OCI-LY1 (cell line): ENCODE data around the gene PRR4.

ENCODE experiments used
- H2AFZ ChIP-seq: fragments of 200-600 bp; sonication (generic), shearing (Covaris generic); 2 replicates; pipeline ENCODE4 v1.6.0; 2014; ENCODE audit warnings: antibody characterized with exemption, mild to moderate bottlenecking, low read length
- H3F3A ChIP-seq: fragments of 200-600 bp; sonication (generic), shearing (Covaris generic); 2 replicates; pipeline ENCODE4 v1.6.0; 2014; ENCODE audit warnings: mild to moderate bottlenecking, antibody characterized with exemption, low read length, moderate library complexity; ENCODE audit not compliant: insufficient read depth
- H3K27ac ChIP-seq: fragments of 200-600 bp; sonication (generic); 2 replicates; pipeline ENCODE4 v1.5.1; 2014; ENCODE audit warnings: low read length, mixed run types, mild to moderate bottlenecking, low read depth; ENCODE audit not compliant: poor library complexity, severe bottlenecking
- H3K27me3 ChIP-seq: fragments of 200-600 bp; sonication (generic); 2 replicates; pipeline ENCODE4 v1.6.0; 2014; ENCODE audit warnings: antibody characterized with exemption, mild to moderate bottlenecking, low read length, moderate library complexity; ENCODE audit not compliant: insufficient read depth
- H3K36me3 ChIP-seq: fragments of 200-600 bp; sonication (generic); 2 replicates; pipeline ENCODE4 v1.6.1; 2014; ENCODE audit warnings: mild to moderate bottlenecking, antibody characterized with exemption, low read length, moderate library complexity, mixed read lengths; ENCODE audit not compliant: insufficient read depth
- H3K4me1 ChIP-seq: fragments of 200-600 bp; sonication (generic); 2 replicates; pipeline ENCODE4 v1.5.1; 2014; ENCODE audit warnings: mild to moderate bottlenecking, low read length, moderate library complexity; ENCODE audit not compliant: insufficient read depth, severe bottlenecking
- H3K4me2 ChIP-seq: fragments of 200-600 bp; sonication (generic), shearing (Covaris generic); 2 replicates; pipeline ENCODE4 v1.6.1; 2014; ENCODE audit warnings: low read length
- H3K4me3 ChIP-seq: fragments of 200-600 bp; sonication (generic); 2 replicates; pipeline ENCODE4 v1.5.1; 2014; ENCODE audit warnings: low read length, low read depth, mild to moderate bottlenecking, mixed read lengths; ENCODE audit not compliant: poor library complexity, severe bottlenecking
- H3K79me2 ChIP-seq: fragments of 200-600 bp; shearing (Covaris generic); 2 replicates; pipeline ENCODE4 v1.6.1; 2016; ENCODE audit warnings: mixed run types, low read length, mixed read lengths; ENCODE audit not compliant: insufficient read depth
- H3K9ac ChIP-seq: fragments of 200-600 bp; sonication (generic), shearing (Covaris generic); 2 replicates; pipeline ENCODE4 v1.6.1; 2014; ENCODE audit warnings: mild to moderate bottlenecking, low read length, mixed read lengths
- H3K9me2 ChIP-seq: fragments of 200-600 bp; sonication (generic), shearing (Covaris generic); 2 replicates; pipeline ENCODE4 v1.6.1; 2014; ENCODE audit warnings: low read depth, mild to moderate bottlenecking, low read length, mixed read lengths
- H3K9me3 ChIP-seq: fragments of 200-600 bp; shearing (Covaris generic); 2 replicates; pipeline ENCODE4 v1.6.1; 2014; ENCODE audit warnings: low read length, mixed read lengths
- H4K20me1 ChIP-seq: fragments of 200-600 bp; sonication (generic), shearing (Covaris generic); 2 replicates; pipeline ENCODE4 v1.6.0; 2016; ENCODE audit warnings: mild to moderate bottlenecking, low read length; ENCODE audit not compliant: insufficient read depth
- CTCF ChIP-seq: fragments of 200-600 bp; sonication (generic), shearing (Covaris generic); IDR thresholded peaks from 2 replicates; pipeline ENCODE4 v1.5.1; 2017; ENCODE audit warnings: mild to moderate bottlenecking, antibody characterized with exemption, low read length, moderate library complexity, mixed read lengths
- EZH2 ChIP-seq: fragments of 200-600 bp; sonication (generic), shearing (Covaris generic); IDR thresholded peaks from 2 replicates; pipeline ENCODE4 v1.8.0; 2017; ENCODE audit warnings: borderline replicate concordance, mixed run types, mild to moderate bottlenecking, antibody characterized with exemption, low read length, moderate library complexity, mixed read lengths

The PRR4 gene

GRCh38 chr12:10884086-10884725 is 34.9 kb upstream of the PRR4 start, which contains the start of gene PRH1:
Gene PRH1, minus strand, starts transcription at chr12:10884255. Its CDS starts 38 bp downstream, at chr12:10884217.
- H3K4me2 ChIP-seq: no peak within 1 kb of the TSS
- TF ChIP-seq CTCF (no peak), EZH2 (no peak)
- no peaks in the 10 kb centered on the region for H4K20me1 ChIP-seq
- H3K9me2 ChIP-seq: no peaks in the 10 kb centered on the region
- no peak within 1 kb of the TSS for H3K4me3 ChIP-seq
- H3K27ac ChIP-seq: no peak within 1 kb of the TSS
- no peak within 1 kb of the TSS for H2AFZ ChIP-seq
- H3K9ac ChIP-seq: no peak within 1 kb of the TSS
- no peaks in the 10 kb centered on the region for H3K79me2 ChIP-seq
- H3K9me3 ChIP-seq: no peaks in the 10 kb centered on the region
- H3K4me1 ChIP-seq: no peaks in the 10 kb centered on the region
- H3K27me3 ChIP-seq: no peaks in the 10 kb centered on the region
- no peaks in the 10 kb centered on the region for H3K36me3 ChIP-seq
- H3F3A ChIP-seq: no peaks in the 10 kb centered on the region

DNA sequence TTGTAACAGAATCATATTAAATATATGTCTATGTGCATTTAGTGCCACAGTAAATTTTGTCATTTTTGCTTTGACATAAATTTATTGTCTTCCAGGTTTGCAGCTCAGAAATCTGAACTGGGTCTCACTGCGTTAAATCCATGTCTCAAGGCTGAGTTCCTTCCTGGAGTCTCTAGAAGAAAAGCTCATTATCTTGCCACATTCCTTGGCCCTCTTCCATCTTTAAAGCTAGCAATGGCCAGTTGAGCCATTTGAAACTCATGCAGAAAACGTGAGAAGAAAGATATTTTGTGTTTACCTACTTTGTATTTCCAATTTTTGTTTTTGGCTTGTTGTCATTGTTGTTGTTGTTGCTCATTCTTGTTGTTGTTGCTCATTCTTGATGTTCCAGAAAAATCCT is 24.1 kb upstream of the PRR4 start:
- TF ChIP-seq EZH2 (no peak), CTCF (no peak)
- Histone ChIP-seq H3K27ac (no peak overlapping the region), H3K4me3 (no peak overlapping the region), H3K36me3 (peaks cover 5% of the 10 kb centered on the region; the same call in 1 of the 2 replicates), H3K9me3 (no peaks in the 10 kb centered on the region), H3K27me3 (no peaks in the 10 kb centered on the region), H4K20me1 (no peaks in the 10 kb centered on the region), H2AFZ (no peak overlapping the region), H3K4me1 (no peaks in the 10 kb centered on the region), H3K4me2 (no peak overlapping the region), H3F3A (no peaks in the 10 kb centered on the region), H3K79me2 (no peaks in the 10 kb centered on the region), H3K9ac (no peak overlapping the region), H3K9me2 (no peaks in the 10 kb centered on the region)

DNA sequence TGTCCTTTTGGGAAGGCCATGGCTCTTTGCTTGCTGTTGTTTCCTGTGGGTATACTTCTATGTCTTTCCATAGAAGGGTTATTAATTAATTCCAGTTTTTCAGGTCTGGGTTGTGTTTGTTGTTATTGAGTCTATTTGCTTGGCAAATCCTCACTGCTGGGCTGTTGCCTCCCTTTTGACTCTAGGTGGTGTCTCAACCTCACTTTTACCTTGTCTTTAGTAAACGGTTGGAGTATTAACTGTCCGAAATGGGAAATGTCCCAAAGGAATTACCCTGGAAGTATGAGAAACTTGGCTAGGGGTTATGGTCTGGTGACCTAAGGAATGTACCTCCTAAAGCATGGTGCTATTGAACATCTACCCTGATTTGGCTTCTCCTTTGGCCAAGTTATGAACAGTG is 18.1 kb upstream of the PRR4 start:
- Histone ChIP-seq H3K27me3 (no peaks in the 10 kb centered on the region), H4K20me1 (no peaks in the 10 kb centered on the region), H3F3A (no peaks in the 10 kb centered on the region), H3K27ac (no peak overlapping the region), H3K4me1 (no peaks in the 10 kb centered on the region), H3K9me3 (no peaks in the 10 kb centered on the region), H3K79me2 (no peaks in the 10 kb centered on the region), H3K9ac (no peak overlapping the region), H3K4me3 (no peak overlapping the region), H3K9me2 (no peaks in the 10 kb centered on the region), H3K36me3 (no peaks in the 10 kb centered on the region), H3K4me2 (no peak overlapping the region), H2AFZ (no peak overlapping the region)
- no peak; the same call in 1 of the 2 replicates for TF ChIP-seq CTCF
- no peak for TF ChIP-seq EZH2
